Stimulated activated CD4-positive, alpha-beta T cell treated with anti-CD3 and anti-CD28 coated beads, Interleukin-1b, Interleukin-23, amount 100 ng/mL, for 48 hours (primary cell): ENCODE data around the gene MAP2K7.
"Not testable (repeated sequence)": the region's sequence is repeated elsewhere in the genome, so short reads cannot be mapped to it uniquely, and the experiment has no call there.

Experiments used
- DNase-seq: peaks from one replicate; pipeline ENCODE4 v3.0.0-alpha.2; 2020

The MAP2K7 gene

DNA sequence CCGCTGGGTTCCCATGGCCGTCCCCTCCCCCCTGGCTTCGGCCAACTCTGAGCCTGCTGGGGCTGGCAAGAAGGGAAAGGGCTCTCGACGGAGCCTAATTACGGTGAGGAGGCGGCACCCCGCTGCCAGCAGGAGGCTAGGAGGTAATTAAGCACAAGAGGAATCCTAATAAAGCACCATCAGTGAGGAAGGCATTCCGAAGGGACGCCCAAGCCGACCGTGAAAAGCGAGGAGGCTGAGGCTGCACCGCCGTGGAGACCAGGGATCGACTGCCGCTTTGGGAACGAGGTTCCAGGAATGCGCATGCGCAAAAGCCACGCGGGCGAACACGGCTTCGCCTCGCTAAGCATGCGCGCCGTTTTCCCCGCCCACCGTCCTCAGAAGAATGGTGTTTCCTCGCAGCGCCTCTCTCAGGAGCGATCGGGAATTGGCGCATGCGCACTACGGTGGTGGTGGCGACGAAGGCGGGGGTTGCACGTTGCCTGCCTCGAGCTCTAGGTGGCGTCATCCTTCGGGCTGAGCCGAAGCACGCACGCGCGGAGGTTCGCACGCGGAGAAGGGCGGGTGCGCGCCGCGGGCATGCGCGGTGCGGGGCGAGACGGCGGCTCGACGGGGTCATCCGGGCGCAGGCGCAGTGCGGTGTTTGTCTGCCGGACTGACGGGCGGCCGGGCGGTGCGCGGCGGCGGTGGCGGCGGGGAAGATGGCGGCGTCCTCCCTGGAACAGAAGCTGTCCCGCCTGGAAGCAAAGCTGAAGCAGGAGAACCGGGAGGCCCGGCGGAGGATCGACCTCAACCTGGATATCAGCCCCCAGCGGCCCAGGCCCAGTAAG lies at the start of gene MAP2K7:
TSS of gene MAP2K7 (plus strand) at position 634 of the 830 bp plus-strand sequence. CDS start at position 702, 68 bp downstream.
- DNase-seq, result peak; percentile 100

DNA sequence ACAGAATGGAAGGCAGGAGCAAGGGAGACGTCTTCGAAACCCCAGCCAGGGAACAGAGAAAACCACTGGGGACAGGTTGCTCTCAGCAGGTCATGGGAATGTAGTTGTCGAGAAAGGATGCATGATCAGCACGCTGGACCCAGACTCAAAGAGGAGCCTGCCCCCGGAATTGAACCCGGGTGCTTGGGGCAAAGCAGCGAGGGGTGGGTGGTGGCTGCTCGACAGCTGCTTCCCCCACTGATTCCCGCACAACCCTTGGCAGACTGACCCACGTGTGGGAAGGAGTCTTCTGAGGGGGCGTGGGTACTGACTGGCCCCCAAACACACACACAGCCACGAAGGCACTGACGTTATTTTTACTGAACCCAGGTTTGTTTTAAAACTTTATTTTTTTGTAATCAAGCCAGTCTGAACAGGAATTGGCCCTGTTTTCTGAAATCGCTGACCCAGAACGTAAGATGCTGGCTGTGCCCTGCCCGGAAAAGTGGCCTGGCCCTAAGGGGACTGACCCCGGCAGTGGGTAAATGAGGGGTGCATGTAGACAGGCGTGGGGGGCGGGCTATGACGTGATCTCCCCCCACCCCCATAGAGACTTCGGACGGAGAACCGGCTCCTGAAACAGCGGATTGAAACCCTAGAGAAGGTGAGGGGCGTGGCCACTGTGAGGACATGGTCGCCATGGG lies 48.1 kb upstream of the MAP2K7 start:
- DNase-seq, result no peak

DNA sequence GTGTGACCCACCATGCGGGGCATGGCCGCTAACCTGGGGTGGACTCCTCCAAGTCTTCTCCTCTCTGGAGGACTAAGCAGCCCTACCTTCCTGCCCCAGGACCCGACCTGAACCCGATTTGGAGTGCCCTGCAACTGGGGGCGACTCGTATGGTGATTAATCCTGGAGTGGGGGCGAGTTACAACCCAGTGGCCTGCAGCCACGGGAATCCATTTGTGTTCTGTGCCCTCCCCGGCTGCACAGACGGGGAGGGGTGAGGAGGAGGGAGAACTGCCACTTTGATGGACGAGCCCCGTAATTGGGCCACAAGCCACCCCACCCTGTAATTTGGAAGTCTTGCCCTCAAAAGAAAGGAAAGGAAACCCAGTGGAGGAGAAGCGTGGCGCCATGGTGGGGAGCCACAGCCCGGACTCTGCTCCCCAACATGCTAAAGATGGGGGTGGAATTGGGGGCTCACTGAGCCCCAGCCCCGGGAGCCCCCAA lies 47.5 kb upstream of the MAP2K7 start:
- no peak for DNase-seq

DNA sequence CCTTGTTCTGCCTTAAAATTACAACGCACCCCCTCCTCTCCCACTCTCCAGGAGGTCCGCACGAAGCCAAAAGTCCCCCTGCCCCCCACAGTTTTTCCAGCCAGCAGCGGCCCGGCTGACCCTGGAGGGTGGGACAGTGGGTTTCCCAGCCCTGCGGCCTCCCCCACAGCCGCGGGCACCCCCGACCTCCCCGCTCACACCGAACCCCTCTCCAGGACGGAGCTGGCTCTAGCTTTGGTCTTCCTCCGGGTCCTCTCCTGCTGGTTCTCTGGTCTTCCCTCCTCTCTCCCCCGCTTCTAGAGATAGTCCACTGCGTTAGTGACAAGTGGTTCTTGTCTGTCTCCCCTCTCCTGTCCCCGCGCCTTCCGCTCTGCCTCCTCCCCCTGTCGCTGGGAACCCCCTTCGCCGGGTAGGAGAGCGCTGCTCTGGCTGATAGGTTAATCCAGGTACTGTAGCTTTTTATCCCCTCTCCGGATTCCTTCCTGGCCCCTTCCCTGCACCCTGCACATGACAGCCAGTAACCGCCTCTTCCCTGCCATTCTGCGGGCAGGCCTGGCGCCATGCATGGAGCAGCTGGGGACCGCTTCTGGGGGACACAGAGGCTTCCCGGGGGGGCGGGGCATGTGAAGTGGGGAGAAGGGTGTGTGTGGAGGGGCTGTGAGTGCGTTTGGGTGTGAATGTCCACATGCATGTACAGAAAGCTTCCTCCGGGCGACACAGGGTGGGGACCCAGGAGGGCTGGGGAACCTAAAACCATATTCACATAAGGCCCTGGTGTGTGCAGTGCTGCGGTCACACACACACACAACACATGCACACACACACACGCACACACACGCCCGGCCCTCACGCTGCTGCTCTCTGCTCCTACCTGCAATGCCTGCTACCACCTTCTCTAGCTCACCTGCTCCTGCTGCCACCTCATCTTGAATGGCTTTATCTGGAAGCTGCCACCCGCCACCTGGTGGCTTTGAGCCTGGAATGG lies 46.7 kb upstream of the MAP2K7 start:
- DNase-seq, result no peak

DNA sequence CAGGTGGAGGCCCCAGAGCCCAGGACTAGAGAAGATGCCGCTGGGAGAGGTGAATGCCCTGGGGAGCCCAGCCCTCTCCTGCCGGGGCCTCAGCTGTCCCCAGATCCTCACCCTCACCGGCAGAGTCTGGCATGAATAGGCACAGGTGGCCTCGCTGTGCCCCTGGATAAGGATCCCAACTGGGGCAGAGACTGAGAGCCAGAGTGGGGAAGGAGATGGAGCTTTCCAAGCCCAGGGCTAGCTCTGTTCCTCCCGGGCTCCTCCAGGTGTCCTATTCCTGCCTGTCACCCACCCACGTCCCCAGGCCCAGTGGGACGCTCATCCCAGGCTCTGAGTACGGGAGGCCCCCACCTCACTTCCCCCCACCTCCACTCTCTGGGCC lies 46.0 kb upstream of the MAP2K7 start:
- no peak for DNase-seq

DNA sequence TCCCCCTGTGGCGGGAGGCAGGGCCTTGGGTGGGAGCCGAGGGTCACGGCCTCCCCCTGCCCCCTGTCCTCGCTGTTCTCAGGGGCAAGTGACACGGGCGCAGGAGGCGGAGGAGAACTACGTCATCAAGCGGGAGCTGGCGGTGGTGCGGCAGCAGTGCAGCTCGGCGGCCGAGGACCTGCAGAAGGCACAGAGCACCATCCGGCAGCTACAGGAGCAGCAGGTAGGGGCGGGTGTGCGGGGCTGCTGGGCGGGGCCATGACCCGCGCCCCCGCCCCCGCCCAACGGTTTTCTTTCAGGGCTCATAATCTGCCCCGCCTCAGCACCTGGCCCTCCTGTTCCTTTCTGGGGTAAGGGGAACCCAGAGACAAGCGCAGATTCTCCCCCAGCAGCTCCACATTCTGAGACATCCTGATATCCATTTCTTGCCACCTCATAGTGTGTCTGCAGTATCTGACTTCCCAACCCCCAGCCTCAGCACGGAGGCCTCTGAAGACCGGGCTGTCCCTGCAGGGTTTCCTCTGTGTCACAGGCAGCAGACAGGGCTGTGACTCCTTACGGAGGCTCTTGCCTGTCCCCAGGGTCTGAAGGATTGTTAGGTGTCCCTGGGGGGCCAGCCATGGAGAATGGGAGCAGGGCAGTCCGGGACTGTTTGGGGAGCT lies 45.4 kb upstream of the MAP2K7 start:
- DNase-seq, result no peak

DNA sequence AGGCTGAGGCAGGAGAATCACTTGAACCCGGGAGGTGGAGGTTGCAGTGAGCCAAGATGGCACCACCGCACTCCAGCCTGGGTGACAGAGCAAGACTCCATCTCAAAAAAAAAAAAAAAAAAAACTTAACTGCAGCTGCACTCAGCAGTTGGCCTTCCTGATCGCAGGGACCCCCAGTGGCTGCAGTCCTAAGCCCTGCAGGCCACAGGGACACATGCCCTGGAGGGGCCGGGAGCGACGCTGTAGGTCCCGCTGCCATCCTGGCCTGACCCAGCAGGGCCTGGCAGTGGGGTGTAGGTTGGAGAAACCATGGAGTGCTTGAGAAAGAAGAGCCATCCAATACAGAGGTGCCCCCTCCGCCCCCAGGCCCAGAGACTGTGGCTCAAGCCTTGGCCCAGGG lies 44.6 kb upstream of the MAP2K7 start:
- DNase-seq, result not testable (repeated sequence)

DNA sequence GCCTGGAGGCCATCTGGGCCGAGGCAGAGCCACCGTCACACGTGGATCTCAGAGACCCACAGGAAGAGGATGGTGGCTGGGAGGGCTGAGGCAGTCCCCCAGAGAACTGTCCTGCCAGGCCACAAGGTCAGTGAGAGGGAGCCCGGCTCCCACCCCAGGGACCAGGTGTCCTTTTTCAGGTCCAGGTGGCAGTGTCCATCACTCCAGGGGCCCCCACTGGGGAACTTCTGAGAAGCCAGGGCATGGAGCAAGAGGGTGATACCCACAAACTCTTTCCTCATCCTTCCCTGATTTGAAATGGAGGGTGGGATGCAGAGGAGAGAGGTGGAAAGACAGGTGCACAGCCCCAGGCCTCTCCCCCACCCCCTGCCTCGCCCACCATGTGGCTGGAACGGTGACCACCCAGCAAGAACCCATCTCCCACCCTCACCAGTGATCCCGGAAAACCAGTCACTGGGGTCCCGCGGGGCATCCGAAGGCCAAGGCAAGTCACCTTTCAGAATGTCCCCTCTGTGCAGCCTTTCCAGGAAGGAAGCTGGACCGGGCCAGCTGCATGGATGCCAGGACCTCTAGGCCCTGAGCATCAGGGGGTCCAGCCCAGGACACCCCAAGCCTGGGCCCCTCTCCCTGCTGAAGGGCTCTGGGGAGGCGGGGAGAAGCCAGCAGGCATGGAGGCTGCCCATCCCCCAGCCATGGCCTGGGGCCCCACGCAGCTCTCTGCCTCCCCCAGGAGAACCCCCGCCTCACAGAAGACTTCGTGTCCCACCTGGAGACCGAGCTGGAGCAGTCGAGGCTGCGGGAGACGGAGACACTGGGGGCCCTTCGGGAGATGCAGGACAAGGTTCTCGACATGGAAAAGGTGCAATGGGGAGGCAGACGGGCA lies 43.6 kb upstream of the MAP2K7 start:
- no peak for DNase-seq

DNA sequence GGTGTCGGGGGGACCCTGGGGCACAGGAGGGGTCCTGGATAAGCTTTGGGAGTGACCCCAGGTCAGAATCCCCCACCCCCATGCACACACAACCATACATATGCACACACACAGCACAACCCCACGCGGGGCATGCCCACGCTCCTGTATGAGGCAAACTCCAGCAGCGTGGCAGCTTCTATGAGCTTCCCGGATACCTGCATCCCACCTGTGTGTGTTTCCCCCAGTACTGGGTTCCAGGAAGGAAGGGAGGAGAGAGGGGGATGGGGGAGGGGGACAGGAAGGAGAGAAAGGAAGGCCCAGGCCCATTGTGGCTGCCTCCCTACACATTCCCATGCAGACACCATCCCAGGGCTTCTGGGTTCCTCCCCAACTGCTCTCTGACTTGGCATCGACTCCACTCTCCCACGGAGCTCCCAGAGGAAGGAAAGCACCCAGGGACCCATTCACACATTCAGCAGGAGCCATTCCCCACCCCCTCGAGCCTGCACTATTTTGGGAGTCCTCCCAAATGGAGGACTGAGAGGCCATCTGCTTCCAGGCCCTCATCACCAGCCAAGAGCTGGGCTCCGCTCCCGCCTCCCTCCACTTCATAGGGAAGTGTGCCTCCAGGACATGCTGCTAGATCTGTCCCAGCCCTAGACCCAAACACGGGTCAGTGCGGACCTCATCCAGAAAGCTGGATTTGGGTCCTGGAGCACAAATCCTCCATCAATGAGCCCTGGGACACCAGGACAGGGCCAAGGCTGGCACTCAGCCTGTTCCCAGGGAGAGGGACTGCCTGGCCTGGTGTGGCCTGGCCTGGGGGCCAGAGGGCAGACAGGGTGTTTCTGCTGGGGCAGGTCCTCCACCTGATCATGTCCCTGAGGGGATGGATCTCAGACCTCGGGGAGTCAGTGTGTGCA lies 42.7 kb upstream of the MAP2K7 start:
- no peak for DNase-seq

DNA sequence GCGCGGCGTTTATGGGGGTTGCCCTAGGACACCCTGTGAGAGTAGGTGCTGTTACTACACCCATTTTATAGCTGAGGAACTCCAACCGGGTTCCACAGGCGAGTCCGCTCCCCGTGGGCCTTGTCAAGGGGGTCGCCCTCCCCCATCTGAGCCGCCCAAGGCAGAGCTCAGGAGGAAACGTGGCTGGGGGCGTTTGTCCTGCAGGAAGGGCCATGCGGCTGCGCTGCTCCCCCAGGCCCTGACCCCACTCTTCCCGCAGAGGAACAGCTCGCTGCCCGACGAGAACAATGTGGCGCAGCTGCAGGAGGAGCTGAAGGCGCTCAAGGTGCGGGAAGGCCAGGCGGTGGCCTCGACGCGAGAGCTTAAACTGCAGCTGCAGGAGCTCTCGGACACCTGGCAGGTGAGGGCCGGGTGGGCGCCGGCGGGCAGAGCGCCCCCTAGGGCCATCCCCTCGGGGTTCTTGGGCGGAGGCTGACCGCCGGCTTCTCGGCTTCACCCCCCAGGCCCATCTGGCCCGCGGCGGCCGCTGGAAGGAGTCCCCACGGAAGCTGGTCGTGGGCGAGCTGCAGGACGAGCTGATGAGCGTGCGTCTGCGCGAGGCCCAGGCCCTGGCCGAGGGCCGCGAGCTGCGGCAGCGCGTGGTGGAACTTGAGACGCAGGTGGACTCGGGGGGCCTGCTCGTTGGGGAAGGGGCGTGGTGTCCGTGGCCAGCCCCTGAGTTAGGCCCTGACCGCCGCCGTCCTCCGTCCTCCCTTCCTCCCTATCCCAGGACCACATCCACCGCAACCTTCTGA lies 41.9 kb upstream of the MAP2K7 start:
- no peak for DNase-seq

DNA sequence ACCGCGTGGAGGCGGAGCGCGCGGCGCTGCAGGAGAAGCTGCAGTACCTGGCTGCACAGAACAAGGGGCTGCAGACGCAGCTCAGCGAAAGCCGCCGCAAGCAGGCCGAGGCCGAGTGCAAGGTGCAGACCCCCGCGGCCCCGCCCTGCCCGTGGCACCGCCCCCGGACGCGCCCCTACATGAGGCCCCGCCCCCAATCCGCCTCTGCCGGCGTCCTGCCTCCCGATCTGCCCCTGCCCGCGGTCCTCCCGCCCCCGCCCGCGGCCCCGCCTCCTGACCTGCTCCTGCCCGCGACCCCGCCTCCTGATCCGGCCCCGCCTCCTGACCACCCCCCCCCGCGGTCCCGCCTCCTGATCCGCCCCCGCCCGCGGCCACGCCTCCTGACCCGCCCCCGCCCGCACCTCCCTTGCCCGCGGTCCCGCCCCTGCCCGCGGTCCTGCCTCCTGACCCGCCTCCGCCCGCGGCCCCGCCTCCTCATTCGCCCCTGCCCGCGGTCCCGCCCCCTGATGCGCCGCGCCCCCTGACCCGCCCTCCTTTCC lies 41.2 kb upstream of the MAP2K7 start:
- DNase-seq, result peak; percentile 73

DNA sequence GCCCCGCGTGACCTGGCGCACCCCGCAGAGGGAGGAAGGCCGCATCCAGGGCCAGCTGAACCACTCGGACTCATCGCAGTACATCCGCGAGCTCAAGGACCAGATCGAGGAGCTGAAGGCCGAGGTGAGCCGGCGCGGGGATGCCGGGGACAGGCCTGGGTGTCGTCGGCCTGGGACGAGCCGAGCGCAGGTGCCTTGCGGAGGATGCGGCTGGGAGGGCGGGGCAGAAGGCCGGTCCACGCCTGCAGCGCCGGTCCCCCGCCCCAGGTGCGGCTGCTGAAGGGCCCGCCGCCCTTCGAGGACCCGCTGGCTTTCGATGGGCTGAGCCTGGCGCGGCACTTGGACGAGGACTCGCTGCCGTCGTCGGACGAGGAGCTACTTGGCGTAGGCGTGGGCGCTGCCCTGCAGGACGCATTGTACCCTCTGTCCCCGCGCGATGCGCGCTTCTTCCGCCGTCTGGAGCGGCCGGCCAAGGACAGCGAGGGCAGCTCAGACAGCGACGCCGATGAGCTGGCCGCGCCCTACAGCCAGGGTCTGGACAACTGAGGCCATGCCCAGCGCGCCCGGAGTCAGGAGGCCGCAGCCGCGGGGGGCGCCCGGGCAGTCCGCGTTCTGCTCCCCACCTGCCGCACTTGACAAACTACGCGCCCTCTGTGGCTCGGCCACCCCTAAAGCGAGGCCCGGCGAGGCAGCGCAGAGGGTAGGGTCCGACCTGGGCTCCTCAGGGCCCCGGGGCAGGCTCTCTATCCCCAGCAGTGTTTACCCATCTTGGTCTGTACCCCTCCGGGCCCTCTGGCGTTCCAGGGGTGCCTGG lies 40.3 kb upstream of the MAP2K7 start:
- no peak for DNase-seq

DNA sequence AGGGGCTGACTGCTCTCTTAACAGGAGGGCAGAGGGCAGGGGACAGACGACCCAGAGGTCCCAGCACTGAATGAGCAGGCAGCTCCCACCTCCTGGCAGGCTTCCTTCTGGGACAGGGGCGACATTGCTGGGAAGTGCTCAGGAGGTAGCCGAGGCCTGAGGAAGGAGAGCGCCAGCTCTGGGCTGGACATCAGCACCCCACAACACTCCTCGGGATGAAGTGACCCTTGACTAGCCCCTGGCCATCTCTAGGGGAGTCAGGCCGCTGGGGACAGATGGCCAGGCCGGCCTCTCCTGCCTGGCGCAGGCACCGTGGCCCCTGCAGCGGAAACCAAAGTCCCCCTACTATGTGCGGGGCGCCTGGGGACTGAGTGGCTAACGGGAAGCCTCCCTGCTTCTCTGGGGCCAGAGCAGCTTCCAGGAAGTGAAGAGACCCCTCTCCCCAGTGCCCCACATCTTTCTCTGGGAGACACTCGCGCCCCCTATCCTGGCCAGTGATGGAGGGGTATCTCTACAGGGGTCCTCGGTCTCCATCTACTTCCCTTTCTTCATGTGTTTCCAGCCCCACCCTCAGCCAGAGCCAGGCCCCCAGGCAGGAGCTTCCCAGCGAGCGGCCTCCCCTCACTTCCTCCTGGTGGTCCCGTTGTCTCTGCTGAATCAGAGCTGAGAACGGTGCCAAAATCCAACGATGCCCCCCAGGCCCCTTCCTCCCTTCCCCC lies 39.5 kb upstream of the MAP2K7 start:
- no peak for DNase-seq

DNA sequence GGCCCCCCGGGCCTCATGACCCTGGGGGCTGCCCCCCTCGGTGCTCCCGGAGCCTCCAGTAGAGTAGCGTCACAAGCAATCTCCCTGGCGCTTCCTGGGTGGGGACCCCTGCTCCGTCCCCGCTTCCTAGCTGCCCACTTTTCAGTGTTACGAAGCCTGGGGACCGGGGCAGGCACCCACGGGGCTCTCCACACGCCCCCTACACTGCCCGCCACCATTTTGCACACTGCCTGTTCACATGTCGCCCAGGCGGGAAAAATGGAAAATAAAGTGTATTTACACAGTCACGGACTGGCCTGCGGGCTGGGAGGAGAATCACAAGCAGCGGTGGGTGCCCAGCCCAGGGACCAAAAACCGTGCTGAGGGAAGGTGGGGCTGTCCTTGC lies 39.0 kb upstream of the MAP2K7 start:
- no peak for DNase-seq

DNA sequence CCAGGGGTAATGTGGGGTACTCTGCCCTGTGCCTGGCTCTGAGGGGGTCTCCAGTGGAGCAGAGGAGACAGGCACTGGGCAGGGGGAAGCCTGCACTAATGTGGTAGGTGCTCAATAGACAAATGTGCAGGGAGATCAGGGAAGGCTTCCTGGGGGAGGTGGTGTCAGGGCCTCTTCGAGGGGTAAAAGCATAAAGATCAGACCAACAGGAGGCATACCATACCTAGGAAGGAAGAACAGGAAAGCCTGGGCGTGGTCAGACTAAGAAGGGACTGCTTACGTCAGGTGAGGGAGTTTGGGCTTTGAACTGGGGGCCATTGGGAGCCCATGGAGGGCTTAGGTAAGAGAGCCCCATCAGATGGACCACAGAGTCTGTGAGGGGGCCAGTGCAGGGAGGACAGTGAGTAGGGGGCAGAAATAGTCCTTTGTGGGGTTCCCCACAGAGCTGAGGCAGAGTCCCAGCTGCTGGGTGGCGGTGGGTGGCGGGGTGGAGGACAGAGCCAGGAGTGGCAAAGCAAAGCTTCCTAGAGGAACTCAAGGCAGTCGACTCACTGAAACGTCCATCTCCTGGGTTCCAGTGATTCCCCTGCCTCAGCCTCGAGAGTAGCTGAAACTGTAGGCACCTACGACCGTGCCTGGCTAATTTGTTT lies 38.3 kb upstream of the MAP2K7 start:
- no peak for DNase-seq

DNA sequence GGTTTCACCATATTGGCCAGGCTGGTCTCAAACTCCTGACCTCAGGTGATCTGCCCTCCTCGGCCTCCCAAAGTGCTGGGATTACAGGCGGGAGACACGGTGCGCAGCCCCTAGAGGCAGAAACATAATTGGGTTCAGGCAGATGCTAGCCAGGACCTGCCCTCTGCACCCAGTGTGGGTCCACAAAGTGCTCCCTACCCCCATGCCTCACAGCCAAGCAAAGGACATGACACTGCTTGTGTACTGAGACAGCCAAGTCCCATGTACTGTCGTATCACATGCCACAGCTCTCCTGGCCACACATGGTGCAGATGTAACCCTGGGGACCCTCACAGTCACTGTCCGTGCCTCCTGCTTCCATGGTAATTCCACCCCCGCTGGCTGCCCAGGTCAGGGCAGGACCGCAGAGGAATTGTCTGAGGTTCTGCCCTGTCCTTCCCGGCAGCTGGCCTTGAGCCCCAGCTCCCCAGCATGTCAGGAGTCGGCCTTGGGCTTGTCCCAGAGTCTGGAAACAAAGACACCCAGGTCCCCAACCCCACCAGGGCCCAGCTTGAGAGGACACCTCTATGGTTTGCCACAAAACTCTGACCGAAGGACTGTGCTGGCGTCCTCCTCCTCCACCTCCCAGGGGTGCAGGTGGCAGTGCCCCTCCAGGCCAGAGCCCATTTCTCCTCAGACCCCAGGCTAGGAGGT lies 37.1 kb upstream of the MAP2K7 start:
- no peak for DNase-seq
